Gastrocnemius medialis (tissue), 4 donors: ENCODE measurements around the gene SNTG2.

ENCODE experiments used
- CTCF ChIP-seq, 5 experiments: fragments of 450-650 bp in 3 of 5; fragments of 200-600 bp in 2 of 5; sonication (generic) in 2 of 5; IDR thresholded peaks in 4 of 5; conservative IDR thresholded peaks in 1 of 5; 1 replicate in 4 of 5; 2 replicates in 1 of 5; pipeline ENCODE4 v1.5.1; 2016 to 2019; ENCODE audit warnings: antibody characterized with exemption in 5 of 5, mild to moderate bottlenecking in 3 of 5, moderate library complexity in 3 of 5
- POLR2A ChIP-seq, 2 donors: fragments of 450-650 bp; IDR thresholded peaks; one replicate each; pipeline ENCODE4 v1.6.1; 2017; ENCODE audit warnings: antibody characterized with exemption in 2 of 2, mild to moderate bottlenecking in 2 of 2, moderate library complexity in 2 of 2

GRCh38 chr2:954687-955000 lies 4.0 kb downstream of the SNTG2 start:
- TF ChIP-seq CTCF (IDR thresholded peaks at IDR 0.05 in 4 of 5, conservative IDR thresholded peaks at IDR 0.05 in 1 of 5): no peak
- no peak for TF ChIP-seq POLR2A (IDR thresholded peaks at IDR 0.05)
